Panc1 (cell line): ENCODE results near the gene ZC3H7B. TPM values are rescaled to one million over a fixed set of nuclear protein-coding genes. Genes with fewer than 3 reads are reported as not detected.

ENCODE experiments used
- ATAC-seq: fragments of 200-7000 bp; cut with Tn5 transposase; 2 replicates; pipeline ENCODE4 v1.9.1; 2020; ENCODE audit warnings: mild to moderate bottlenecking, moderate library complexity
- BruUV-seq: library from RNA; stranded (reverse); fragments of 400-500 nt; replicated peaks from 2 replicates; lab custom pipeline; 2021; lab: Mats Ljungman, UMichigan
- CTCF ChIA-PET: fragments of 300-600 bp; sonication (Branson Sonifier 250); formaldehyde crosslinking; loops from one replicate; lab custom pipeline; 2022; ENCODE audit warnings: antibody characterized with exemption; lab: Charles Lee
- POLR2A ChIA-PET: fragments of 300-600 bp; sonication (Branson Sonifier 250); formaldehyde crosslinking; loops from one replicate; lab custom pipeline; 2022; ENCODE audit warnings: antibody characterized with exemption; lab: Charles Lee
- DNase-seq: peaks from one replicate; pipeline ENCODE4 v3.0.0-alpha.2; 2010; ENCODE audit warnings: low read depth, low spot score
- H3K27ac ChIP-seq: 2 replicates; pipeline ENCODE4 v1.5.1; 2011; ENCODE audit warnings: mild to moderate bottlenecking, low read length, inconsistent platforms
- H3K27me3 ChIP-seq: fragments of 200-500 bp; sonication (Bioruptor generic); 2 replicates; pipeline ENCODE4 v1.6.0; 2014; ENCODE audit warnings: low read length, inconsistent platforms; ENCODE audit not compliant: control insufficient read depth, insufficient read depth
- H3K36me3 ChIP-seq: fragments of 200-500 bp; sonication (Bioruptor generic); 2 replicates; pipeline ENCODE4 v1.5.1; 2014; ENCODE audit warnings: inconsistent platforms, mild to moderate bottlenecking, low read length, moderate library complexity; ENCODE audit not compliant: control insufficient read depth, insufficient read depth
- H3K4me1 ChIP-seq: 2 replicates; pipeline ENCODE4 v1.5.1; 2011; ENCODE audit warnings: inconsistent platforms, mild to moderate bottlenecking, low read length, moderate library complexity; ENCODE audit not compliant: control insufficient read depth, insufficient read depth
- H3K4me3 ChIP-seq, 2 experiments: 2 replicates each; pipeline ENCODE4 v1.5.1; 2011 to 2012; ENCODE audit warnings: low read depth in 2 of 2, low read length in 2 of 2, mild to moderate bottlenecking in 2 of 2, inconsistent platforms in 1 of 2, moderate library complexity in 1 of 2
- H3K9me3 ChIP-seq: fragments of 200-500 bp; sonication (Bioruptor generic); 2 replicates; pipeline ENCODE4 v1.5.1; 2014; ENCODE audit warnings: low read depth, mild to moderate bottlenecking, inconsistent platforms, low read length, moderate library complexity; ENCODE audit not compliant: control insufficient read depth, insufficient read depth
- POLR2AphosphoS5 ChIP-seq: IDR thresholded peaks from 2 replicates; pipeline ENCODE4 v1.6.1; 2012; ENCODE audit warnings: mild to moderate bottlenecking, low read depth, low read length, moderate library complexity
- SIN3A ChIP-seq: IDR thresholded peaks from 2 replicates; pipeline ENCODE4 v1.6.1; 2012; ENCODE audit warnings: low read depth, mild to moderate bottlenecking, low read length, moderate library complexity, borderline replicate concordance; ENCODE audit not compliant: insufficient read depth
- TCF7L2 ChIP-seq: IDR thresholded peaks from 2 replicates; pipeline ENCODE4 v1.6.1; 2011; ENCODE audit warnings: mild to moderate bottlenecking, low read depth, low read length, inconsistent platforms
- in situ Hi-C: cut with HindIII; loops from 2 replicates; pipeline ENCODE4 v1.10.0; 2016; ENCODE audit warnings: low sequenced_read_pairs, low pct_unique_long_range_greater_than_20kb
- intact Hi-C: fragments of 100-400 bp; cut with micrococcal nuclease; formaldehyde crosslinking; loops from one replicate; pipeline ENCODE4 v1.10.0; 2022; ENCODE audit not compliant: unreplicated experiment
- total RNA-seq: library from RNA; stranded (reverse); gene quantifications from one replicate; pipeline ENCODE4 v1.2.1, GENCODE V29; 2021; ENCODE audit not compliant: unreplicated experiment
- TF ChIP-seq, protein P1 (sequence below), 2 experiments: IDR thresholded peaks; 2 replicates each; pipeline ENCODE4 v1.6.1; 2011 to 2012; ENCODE audit warnings: low read depth in 2 of 2, control low read depth in 1 of 2, low read length in 1 of 2, mild to moderate bottlenecking in 1 of 2, moderate library complexity in 1 of 2; ENCODE audit not compliant: insufficient read depth in 1 of 2
- TF ChIP-seq, protein P2 (sequence below): fragments of 450-650 bp; IDR thresholded peaks from 2 replicates; pipeline ENCODE4 v1.5.1; 2017; ENCODE audit warnings: mild to moderate bottlenecking

Gene ZC3H7B
- total RNA-seq, 1 experiment from 2014 or later = 62.0 TPM

DNA sequence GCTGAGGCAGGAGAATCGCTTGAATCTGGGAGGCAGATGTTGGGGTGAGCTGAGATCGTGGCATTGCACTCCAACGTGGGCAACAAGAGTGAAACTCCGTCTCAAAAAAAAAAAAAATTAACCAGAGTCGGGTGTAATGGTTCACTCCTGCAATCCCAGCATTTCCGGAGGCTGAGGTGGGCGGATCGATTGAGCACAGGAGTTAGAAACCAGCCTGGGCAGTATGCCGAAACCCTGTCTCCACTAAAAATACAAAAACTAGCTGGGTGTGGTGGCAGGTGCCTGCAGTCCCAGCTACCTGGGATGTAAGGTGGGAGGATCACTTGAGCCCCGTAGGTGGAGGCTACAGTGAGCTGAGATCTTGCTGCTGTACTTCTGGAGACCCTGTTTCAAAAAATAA is 16.9 kb upstream of the ZC3H7B start:
- BruUV-seq = TSS peak; percentile 75
- Histone ChIP-seq H3K27ac (peak overlapping the region; percentile 90), H3K4me3 (peak overlapping the region; percentile 77 to 80), H3K9me3 (no peaks in the 10 kb centered on the region), H3K36me3 (peaks cover 9% of the 10 kb centered on the region), H3K4me1 (peaks cover 36% of the 10 kb centered on the region), H3K27me3 (no peaks in the 10 kb centered on the region)
- no peak for DNase-seq
- ChIA-PET POLR2A (no interaction called here), CTCF (no interaction called here)
- ATAC-seq = no peak
- TF ChIP-seq SIN3A (no peak), POLR2AphosphoS5 (no peak), TCF7L2 (no peak)
- TF ChIP-seq, protein P1, sequence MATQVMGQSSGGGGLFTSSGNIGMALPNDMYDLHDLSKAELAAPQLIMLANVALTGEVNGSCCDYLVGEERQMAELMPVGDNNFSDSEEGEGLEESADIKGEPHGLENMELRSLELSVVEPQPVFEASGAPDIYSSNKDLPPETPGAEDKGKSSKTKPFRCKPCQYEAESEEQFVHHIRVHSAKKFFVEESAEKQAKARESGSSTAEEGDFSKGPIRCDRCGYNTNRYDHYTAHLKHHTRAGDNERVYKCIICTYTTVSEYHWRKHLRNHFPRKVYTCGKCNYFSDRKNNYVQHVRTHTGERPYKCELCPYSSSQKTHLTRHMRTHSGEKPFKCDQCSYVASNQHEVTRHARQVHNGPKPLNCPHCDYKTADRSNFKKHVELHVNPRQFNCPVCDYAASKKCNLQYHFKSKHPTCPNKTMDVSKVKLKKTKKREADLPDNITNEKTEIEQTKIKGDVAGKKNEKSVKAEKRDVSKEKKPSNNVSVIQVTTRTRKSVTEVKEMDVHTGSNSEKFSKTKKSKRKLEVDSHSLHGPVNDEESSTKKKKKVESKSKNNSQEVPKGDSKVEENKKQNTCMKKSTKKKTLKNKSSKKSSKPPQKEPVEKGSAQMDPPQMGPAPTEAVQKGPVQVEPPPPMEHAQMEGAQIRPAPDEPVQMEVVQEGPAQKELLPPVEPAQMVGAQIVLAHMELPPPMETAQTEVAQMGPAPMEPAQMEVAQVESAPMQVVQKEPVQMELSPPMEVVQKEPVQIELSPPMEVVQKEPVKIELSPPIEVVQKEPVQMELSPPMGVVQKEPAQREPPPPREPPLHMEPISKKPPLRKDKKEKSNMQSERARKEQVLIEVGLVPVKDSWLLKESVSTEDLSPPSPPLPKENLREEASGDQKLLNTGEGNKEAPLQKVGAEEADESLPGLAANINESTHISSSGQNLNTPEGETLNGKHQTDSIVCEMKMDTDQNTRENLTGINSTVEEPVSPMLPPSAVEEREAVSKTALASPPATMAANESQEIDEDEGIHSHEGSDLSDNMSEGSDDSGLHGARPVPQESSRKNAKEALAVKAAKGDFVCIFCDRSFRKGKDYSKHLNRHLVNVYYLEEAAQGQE (IDR thresholded peaks at IDR 0.05; ENCODE audit: insufficient read depth in 1 of 2, low read depth in 2 of 2, low read length in 1 of 2) = no peak
- TF ChIP-seq, protein P2, sequence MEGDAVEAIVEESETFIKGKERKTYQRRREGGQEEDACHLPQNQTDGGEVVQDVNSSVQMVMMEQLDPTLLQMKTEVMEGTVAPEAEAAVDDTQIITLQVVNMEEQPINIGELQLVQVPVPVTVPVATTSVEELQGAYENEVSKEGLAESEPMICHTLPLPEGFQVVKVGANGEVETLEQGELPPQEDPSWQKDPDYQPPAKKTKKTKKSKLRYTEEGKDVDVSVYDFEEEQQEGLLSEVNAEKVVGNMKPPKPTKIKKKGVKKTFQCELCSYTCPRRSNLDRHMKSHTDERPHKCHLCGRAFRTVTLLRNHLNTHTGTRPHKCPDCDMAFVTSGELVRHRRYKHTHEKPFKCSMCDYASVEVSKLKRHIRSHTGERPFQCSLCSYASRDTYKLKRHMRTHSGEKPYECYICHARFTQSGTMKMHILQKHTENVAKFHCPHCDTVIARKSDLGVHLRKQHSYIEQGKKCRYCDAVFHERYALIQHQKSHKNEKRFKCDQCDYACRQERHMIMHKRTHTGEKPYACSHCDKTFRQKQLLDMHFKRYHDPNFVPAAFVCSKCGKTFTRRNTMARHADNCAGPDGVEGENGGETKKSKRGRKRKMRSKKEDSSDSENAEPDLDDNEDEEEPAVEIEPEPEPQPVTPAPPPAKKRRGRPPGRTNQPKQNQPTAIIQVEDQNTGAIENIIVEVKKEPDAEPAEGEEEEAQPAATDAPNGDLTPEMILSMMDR = no peak
- intact Hi-C loops = no loop called here
- in situ Hi-C loops = no loop called here

GRCh38 chr22:41285441-41285819 is 15.9 kb upstream of the ZC3H7B start:
- TF ChIP-seq POLR2AphosphoS5 (peak; percentile 33; the same call in 1 of the 2 replicates), SIN3A (no peak), TCF7L2 (no peak)
- TF ChIP-seq, protein P2 = no peak
- TF ChIP-seq, protein P1 (IDR thresholded peaks at IDR 0.05; ENCODE audit: insufficient read depth in 1 of 2, low read depth in 2 of 2, low read length in 1 of 2) = no peak
- Histone ChIP-seq H3K36me3 (peaks cover 9% of the 10 kb centered on the region), H3K9me3 (no peaks in the 10 kb centered on the region), H3K27me3 (no peaks in the 10 kb centered on the region), H3K27ac (peak overlapping the region; percentile 90), H3K4me3 (peak overlapping the region; percentile 77 to 80), H3K4me1 (peaks cover 44% of the 10 kb centered on the region)
- ATAC-seq (peak; percentile 46), DNase-seq (no peak)
- POLR2A ChIA-PET = no interaction called here
- CTCF ChIA-PET = no interaction called here
- no TSS peak for BruUV-seq
- intact Hi-C loops (no loop called here), in situ Hi-C loops (no loop called here)
